ENCODE measurements around the gene BBS9.

The BBS9 gene

DNA sequence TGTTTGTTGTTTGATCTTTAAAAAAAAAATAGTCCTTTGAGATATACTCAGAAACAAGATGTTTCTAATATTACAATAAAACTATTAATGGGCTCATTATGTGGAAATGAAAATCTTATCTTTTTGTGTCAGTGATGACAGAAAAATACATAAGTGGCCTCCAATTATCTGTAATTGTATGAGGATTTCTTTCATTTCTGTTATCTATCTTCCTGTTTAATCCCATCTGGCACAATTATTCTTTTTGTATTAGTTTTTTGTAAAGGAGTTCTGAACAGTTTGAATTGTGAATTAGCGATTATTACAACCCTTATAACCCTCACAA is 270.8 kb downstream of the BBS9 start:
- TF ChIP-seq, protein P1, sequence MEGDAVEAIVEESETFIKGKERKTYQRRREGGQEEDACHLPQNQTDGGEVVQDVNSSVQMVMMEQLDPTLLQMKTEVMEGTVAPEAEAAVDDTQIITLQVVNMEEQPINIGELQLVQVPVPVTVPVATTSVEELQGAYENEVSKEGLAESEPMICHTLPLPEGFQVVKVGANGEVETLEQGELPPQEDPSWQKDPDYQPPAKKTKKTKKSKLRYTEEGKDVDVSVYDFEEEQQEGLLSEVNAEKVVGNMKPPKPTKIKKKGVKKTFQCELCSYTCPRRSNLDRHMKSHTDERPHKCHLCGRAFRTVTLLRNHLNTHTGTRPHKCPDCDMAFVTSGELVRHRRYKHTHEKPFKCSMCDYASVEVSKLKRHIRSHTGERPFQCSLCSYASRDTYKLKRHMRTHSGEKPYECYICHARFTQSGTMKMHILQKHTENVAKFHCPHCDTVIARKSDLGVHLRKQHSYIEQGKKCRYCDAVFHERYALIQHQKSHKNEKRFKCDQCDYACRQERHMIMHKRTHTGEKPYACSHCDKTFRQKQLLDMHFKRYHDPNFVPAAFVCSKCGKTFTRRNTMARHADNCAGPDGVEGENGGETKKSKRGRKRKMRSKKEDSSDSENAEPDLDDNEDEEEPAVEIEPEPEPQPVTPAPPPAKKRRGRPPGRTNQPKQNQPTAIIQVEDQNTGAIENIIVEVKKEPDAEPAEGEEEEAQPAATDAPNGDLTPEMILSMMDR (conservative IDR thresholded peaks at IDR 0.05; ENCODE audit: control insufficient read depth, insufficient read depth, low read depth, low read length) = no peak
- H3K4me3 ChIP-seq (ENCODE audit: control insufficient read depth, low read depth, low read length) = no peak overlapping the region
- DNase-seq (ENCODE audit: low read depth) = no peak

DNA sequence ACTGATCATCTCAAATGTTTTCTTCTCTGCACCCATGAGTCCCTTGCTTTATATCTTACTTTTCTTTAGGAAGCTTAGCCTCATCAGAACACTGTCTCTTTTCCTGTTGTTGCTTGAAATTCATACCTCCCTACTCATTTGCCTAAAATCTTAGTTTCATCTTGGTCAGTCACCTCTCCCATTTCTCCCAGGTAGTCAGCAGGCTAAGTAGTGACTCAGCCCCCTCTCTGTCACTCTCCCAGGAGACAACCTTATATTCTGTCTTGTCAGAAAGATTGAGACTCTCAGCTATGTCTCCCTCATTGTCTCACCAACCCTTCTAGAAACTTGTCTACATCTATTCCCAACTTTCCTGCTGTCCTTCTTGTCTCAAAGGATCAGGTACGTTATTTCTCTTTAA is 280.9 kb downstream of the BBS9 start:
- H3K4me3 ChIP-seq (ENCODE audit: control insufficient read depth, low read depth, low read length) = no peak overlapping the region
- no peak for DNase-seq (ENCODE audit: low read depth)
- TF ChIP-seq, protein P1 (conservative IDR thresholded peaks at IDR 0.05; ENCODE audit: control insufficient read depth, insufficient read depth, low read depth, low read length) = no peak

DNA sequence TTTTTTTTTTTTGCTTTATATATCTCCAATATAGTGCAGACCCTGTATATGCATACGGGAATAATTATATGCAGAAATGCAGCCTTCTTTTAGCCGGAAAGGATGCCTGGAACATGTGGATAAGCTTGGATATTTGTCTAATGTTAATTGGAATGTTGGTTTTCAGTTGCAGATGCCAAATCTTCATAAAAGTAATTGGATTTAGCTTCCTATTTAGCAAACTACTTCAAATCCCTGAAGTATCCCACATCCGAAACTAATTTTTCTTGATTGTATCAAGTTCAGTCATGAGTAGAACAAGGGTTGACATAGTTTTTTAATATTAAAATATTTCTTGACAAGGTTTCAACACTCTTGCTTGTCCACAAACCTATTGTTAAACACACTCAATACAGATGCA is 281.7 kb downstream of the BBS9 start:
- DNase-seq (ENCODE audit: low read depth) = no peak
- no peak overlapping the region for H3K4me3 ChIP-seq (ENCODE audit: control insufficient read depth, low read depth, low read length)
- TF ChIP-seq, protein P1 (conservative IDR thresholded peaks at IDR 0.05; ENCODE audit: control insufficient read depth, insufficient read depth, low read depth, low read length) = no peak

DNA sequence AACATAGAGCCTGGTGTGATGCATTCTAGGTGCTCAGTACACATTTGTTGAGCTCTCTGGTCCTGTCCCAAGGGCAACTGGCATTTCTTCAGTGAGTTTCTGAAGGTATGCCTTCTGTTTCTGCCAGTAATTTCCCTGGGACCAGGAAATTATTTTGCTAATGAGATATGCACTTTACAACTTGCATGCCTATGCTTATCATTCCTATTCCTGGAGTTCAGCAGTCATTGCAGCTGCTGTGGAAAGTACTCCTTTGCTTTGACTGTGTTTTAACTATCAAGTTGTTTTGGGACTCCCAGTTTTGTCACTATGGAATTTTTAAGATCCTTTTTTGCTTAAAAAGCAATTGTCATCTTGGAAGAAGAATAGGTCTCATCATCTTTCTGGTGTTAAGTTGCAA is 283.0 kb downstream of the BBS9 start:
- no peak for DNase-seq (ENCODE audit: low read depth)
- TF ChIP-seq, protein P1 (conservative IDR thresholded peaks at IDR 0.05; ENCODE audit: control insufficient read depth, insufficient read depth, low read depth, low read length) = no peak
- H3K4me3 ChIP-seq (ENCODE audit: control insufficient read depth, low read depth, low read length) = no peak overlapping the region

DNA sequence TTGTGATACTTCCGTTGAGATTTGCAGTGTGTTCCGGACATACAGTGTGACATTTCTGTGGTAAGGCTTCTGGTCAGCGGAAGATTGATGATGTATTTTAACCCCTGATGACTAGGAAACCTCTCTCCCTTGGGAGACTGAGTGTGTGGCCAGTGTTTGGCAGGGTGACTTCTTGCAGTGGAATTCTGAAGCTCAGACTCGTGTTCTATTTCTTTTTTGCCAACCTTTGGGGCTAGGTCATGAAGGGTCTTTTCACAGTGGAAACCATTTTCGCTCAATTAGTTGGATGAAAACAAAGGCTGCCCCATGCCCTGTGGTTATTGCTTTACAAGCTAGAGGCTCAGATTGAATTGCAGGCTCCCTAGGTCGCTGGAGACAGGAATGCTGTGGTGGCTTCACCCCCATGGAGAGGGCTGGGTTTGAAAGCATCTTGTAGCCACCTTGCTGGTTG is 288.9 kb downstream of the BBS9 start:
- DNase-seq (ENCODE audit: low read depth) = peak; percentile 84
- TF ChIP-seq, protein P1 (conservative IDR thresholded peaks at IDR 0.05; ENCODE audit: control insufficient read depth, insufficient read depth, low read depth, low read length) = no peak
- H3K4me3 ChIP-seq (ENCODE audit: control insufficient read depth, low read depth, low read length) = no peak overlapping the region

DNA sequence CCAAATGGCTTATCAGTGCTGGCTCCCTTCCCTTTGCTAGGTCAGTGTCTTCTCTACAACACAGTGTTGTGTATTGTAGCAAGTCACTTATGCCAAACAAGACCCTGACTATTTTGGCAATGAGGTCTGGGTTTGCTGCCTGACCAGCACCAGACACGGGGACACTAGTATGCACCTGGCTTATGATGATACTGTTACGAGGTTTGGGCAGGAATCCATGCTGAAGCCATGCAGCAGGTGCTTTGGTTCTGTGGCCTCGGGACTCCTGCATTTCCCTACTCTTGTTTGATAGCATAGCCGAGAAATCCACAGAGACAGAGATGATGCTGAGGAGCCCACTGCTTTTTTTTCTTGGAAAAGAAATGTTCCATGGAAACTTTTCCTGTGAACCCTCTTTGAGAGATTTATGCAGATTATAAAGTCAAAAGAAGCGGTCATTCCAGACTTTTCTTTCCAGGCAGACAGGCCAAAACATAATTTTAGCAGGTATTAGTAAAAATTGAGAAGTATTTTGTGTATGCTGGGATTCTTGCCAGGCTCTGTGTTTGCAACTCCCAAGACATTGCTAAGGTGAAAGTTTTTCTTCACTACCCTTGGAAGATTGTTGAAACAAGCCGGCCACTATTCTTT is 291.1 kb downstream of the BBS9 start:
- TF ChIP-seq, protein P1 (conservative IDR thresholded peaks at IDR 0.05; ENCODE audit: control insufficient read depth, insufficient read depth, low read depth, low read length) = no peak
- DNase-seq (ENCODE audit: low read depth) = no peak
- no peak overlapping the region for H3K4me3 ChIP-seq (ENCODE audit: control insufficient read depth, low read depth, low read length)

DNA sequence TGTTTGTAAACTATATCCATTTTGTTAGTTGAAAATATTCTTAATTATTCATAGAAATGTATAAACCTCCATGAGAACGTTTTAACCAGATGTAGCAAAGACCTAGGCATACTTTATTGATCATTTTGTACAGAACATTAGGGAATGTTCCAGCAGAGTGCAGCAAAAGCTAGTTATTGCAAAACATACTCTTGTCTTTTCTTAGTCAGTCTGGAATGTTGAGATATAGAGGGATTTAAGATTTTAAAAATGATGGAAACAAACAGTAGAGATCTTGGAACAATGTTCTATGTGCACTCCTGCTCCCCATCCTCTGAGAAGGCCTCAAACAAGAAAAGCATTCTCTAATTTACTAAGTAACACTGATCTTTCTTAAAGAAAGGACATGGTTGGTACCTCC is 292.1 kb downstream of the BBS9 start:
- TF ChIP-seq, protein P1 (conservative IDR thresholded peaks at IDR 0.05; ENCODE audit: control insufficient read depth, insufficient read depth, low read depth, low read length) = peak; percentile 38
- DNase-seq (ENCODE audit: low read depth) = peak; percentile 54
- H3K4me3 ChIP-seq (ENCODE audit: control insufficient read depth, low read depth, low read length) = no peak overlapping the region
